Gastrocnemius medialis (tissue), 4 donors: ENCODE measurements around the gene MRPL49.

Experiments used
- POLR2A ChIP-seq, 2 donors: fragments of 450-650 bp; IDR thresholded peaks; one replicate each; pipeline ENCODE4 v1.6.1; 2017; ENCODE audit warnings: antibody characterized with exemption in 2 of 2, mild to moderate bottlenecking in 2 of 2, moderate library complexity in 2 of 2
- TF ChIP-seq, protein P1 (sequence below), 5 experiments: fragments of 450-650 bp in 3 of 5; fragments of 200-600 bp in 2 of 5; sonication (generic) in 2 of 5; IDR thresholded peaks in 4 of 5; conservative IDR thresholded peaks in 1 of 5; 1 replicate in 4 of 5; 2 replicates in 1 of 5; pipeline ENCODE4 v1.5.1; 2016 to 2019; ENCODE audit warnings: antibody characterized with exemption in 5 of 5, mild to moderate bottlenecking in 3 of 5, moderate library complexity in 3 of 5

DNA sequence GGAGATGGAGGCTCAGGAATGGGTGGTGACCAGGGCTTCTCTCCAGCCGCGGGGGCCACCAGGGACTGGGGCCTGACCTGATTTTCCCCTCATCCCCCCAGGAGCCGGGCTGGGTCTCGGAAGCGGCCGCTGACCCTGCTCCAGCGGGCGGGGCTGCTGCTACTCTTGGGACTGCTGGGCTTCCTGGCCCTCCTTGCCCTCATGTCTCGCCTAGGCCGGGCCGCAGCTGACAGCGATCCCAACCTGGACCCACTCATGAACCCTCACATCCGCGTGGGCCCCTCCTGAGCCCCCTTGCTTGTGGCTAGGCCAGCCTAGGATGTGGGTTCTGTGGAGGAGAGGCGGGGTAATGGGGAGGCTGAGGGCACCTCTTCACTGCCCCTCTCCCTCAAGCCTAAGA lies 34.3 kb upstream of the MRPL49 start:
- TF ChIP-seq, protein P1, sequence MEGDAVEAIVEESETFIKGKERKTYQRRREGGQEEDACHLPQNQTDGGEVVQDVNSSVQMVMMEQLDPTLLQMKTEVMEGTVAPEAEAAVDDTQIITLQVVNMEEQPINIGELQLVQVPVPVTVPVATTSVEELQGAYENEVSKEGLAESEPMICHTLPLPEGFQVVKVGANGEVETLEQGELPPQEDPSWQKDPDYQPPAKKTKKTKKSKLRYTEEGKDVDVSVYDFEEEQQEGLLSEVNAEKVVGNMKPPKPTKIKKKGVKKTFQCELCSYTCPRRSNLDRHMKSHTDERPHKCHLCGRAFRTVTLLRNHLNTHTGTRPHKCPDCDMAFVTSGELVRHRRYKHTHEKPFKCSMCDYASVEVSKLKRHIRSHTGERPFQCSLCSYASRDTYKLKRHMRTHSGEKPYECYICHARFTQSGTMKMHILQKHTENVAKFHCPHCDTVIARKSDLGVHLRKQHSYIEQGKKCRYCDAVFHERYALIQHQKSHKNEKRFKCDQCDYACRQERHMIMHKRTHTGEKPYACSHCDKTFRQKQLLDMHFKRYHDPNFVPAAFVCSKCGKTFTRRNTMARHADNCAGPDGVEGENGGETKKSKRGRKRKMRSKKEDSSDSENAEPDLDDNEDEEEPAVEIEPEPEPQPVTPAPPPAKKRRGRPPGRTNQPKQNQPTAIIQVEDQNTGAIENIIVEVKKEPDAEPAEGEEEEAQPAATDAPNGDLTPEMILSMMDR (IDR thresholded peaks at IDR 0.05 in 4 of 5, conservative IDR thresholded peaks at IDR 0.05 in 1 of 5), result no peak
- no peak for TF ChIP-seq POLR2A (IDR thresholded peaks at IDR 0.05)
